NCI-H774 (cell line): ENCODE measurements around the gene SAC3D1.
A peak's percentile ranks its signal among the peaks of the same experiment; 100 is the strongest.

ENCODE experiments used
- DNase-seq: peaks from one replicate; lab custom pipeline; 2025; lab: John Stamatoyannopoulos, UW

Gene SAC3D1

DNA sequence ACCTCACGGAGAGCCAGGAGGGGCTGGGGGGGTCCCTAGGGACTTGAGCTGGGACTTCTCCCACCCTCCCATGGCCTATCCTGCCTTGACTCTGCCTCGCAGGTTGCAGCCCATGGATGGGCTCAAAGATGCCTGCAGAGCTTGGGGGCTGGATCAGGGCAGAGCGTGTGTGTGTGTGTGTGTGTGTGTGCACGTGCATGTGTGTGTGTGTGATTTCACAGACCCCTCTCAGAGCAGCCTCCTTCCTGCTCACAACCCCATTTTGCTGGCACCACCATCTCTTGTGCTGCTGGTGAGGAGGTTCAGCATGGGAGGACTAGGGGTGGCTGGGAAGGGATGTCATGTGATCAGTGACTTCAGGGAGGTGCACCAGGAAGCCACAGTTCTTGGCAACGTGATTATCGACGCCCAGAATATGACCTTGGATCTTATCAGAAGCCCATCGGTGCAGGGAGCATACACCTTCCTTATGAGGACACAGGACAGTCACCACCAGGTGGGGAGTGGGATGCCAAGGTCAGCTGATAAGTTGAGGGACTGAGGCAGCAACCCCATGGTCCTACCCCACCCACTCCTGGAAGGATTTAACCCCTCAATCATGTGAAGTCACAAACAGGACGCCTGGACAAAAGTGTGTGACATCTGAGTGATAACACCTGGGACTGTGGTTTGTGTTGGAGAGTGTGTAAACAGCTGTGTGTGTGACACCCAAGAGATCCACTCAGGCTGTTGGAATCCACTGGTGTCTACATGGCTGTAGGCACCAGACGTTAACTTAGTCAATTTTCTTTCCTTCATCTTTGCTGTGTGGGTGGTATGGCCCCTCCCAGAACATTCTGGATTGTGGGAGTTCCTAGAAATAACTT is 19.2 kb downstream of the SAC3D1 start:
- no peak for DNase-seq

DNA sequence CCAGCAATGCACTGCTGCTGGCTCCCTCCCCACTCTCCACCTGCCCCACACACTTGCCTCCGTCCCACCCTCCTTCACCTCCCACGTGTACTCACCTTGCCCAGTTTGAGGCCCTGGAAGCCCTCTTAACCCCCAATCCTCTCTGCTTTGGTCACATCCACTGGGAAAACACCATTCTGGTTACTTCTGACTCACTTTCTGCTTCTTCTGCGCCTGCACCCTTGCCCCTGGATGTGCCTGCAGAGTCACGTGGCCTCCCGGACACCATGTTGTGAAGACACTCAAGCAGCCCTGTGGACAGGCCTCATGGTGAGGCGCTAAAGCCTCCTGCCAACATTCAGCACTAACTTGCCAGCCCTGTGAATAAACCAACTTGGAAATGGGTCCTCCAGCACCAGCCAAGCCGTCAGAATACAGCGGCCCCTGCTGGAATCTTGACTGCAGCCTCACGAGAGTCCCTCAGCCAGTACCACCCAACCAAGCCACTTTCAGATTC is 20.0 kb downstream of the SAC3D1 start:
- no peak for DNase-seq

DNA sequence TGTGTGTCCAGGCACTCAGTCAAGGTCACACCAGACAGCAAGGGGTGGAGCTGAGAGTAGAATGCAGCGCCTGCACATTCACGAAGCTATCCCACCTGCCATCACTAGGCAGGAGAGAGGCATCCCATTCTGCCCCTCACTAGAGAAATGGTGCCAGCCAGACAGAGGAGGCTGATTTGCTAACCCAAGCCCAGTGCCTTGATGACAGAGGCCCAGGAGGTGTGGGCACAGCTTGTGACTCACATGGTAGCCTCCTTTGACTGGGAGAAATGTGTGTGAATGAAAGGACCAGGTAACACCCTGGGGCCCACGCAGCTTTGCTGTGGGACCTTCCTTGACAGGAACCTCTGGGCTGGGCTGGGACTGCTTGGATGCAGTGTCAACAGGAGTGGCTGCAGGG is 22.5 kb downstream of the SAC3D1 start:
- DNase-seq = no peak

- no peak for DNase-seq
Observed at GRCh38 chr11:65064847-65065240, 23.8 kb downstream of the SAC3D1 start.

DNA sequence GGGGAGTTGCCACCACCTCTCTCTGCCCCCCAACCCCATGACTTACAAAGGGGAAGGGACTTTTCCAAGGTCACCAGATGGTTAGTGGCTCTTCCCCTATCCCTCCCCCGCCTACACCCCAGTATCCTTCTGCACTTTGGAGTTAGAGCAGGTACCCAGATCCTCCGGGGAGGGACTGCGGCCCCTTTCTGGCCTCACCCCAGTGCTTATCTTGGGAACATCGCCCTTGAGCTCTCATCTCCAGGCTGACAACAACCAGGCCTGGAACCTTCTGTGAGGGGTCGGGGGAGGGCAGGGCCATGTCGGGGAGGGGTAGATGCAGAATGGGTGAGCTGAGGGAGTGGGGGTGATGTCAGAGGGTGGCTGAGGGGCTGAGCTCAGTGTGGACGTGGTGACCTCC is 24.8 kb downstream of the SAC3D1 start:
- DNase-seq = no peak

GRCh38 chr11:65066315-65066714 is 25.3 kb downstream of the SAC3D1 start:
- DNase-seq = no peak

DNA sequence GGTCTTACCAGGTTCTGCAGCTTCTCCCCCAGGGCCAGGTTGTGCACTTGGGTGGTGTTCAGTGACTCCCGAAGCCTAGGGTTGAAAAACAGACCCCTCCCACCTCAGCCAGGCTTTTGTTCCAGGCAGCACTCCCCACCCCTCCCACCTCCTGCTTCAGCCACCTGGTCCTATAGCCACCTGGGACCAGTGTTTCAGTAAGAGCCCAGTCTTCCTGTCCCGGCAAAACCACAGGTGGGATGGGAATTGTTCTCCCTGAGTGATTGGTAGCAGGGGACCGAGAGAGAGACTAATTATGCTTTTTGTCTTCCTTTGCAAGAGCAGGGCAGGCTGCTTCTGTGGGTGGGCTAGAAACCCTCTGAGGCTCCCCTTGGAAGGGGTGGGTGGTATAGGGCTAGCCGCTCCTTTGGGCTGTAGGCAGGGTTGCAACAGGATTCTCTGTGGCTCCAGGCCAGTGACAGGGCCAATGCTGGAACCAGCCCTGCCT is 25.8 kb downstream of the SAC3D1 start:
- no peak for DNase-seq

DNA sequence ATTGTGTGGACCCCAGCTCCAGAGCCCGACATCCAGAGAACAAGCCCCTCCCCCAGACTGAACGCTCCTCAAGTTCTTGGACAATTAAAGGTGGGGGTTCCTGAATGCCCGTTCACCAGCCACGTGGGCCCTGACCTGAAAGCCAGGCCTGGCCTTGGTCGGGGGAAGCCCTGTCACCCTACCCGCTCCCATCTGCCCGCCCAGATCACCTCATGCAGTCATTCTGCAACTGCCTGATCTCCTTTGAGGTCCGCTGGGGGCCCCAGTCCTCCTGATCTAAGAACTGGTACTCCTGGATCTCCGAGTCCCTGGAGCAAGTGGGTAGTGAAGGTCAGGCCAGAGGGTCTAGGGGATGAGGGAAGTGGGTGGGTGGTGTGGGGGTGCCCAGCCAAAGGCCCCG is 26.4 kb downstream of the SAC3D1 start:
- DNase-seq = no peak

DNA sequence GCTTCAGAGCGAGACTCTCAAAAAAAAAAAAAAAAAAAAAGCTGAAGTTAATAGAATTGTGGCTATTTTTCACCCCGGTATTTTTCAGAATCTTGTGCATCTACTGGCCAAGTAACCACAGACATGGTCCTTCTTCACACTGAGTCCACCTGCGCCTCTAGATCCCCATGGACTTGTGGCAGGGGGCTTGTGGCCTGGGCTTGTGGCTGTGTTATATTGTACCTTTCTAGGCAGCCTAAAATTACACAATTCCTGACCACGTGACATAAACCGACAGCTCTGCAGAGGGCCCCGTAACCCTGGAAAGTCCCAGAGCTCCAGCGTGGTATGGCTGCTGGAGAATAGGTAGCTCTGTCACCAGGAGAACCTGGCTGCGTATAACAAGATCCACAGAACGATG is 28.2 kb downstream of the SAC3D1 start:
- DNase-seq = no peak

- DNase-seq = no peak
Observed at GRCh38 chr11:65071907-65072630, 31.1 kb downstream of the SAC3D1 start.

DNA sequence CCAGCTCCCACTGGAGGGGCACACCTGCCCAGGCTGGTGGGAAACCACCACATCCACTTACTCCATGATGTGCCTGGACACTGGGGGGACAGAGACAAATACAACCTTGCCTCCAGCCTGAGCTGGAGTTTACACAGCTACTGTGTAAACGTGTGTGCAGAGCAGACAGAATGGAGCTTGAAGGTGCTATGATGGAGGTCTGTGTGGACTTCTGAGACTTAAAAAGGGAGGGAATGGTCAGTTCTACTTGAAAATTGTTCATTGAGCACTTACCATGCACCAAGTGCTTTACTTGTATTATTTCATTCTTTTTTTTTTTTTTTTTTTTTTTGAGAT is 31.6 kb downstream of the SAC3D1 start:
- DNase-seq = no peak

GRCh38 chr11:65077451-65077850 is 36.4 kb downstream of the SAC3D1 start:
- no peak for DNase-seq

DNA sequence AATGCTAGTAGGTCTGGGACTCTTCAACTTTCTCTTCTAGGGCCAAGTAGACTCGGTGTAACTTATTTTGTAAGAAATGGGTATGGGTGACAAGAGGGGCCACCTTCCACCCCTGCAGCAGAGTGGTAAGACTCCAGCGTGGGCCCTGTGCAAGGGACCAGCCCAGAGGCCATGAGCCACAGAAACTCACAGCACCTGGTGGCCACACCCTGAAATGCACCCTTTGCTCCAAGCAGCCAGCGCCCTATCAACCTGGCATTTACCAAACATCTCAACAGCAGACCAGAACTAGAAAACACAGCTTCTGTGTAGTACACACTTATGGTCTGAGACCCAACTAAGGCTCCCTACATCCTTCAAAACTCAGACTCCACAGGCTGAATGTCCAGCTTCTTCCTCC is 37.1 kb downstream of the SAC3D1 start:
- DNase-seq = no peak

DNA sequence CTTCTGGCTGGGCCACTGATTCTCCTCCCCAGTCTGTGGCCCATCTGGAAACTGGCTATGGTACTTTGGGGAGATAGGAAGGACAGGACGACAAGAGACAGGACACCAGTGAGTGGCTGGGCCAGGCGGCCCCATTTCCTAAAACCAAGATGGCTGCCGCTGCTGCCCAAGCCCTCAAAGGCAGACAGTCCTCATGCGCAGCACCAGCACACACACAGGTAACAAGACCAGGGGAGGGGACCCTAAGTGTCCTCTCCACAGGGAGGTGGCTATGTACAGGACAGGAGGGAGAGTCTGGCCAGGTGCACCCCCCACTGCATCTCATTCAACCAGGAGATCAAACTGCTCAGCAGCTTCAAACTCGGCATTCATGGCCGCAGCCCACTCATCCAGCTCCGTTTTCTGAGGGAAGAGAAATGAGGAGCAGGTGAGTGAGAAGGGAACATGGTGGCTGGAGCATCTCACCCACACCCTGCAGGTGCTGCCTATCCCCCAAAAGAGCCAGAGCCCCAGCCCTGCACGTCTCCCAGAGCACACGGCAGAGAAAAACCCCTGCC is 37.9 kb downstream of the SAC3D1 start:
- no peak for DNase-seq

- no peak for DNase-seq
Observed at GRCh38 chr11:65083134-65083833, 42.3 kb downstream of the SAC3D1 start.

- peak; percentile 96 for DNase-seq
Observed at GRCh38 chr11:65083834-65084597, 43.0 kb downstream of the SAC3D1 start, which contains the start of the genes CDCA5 and ZFPL1. CDCA5 (minus strand) TSS chr11:65084040; CDS start chr11:65083978, 62 bp downstream. ZFPL1 (plus strand) TSS chr11:65084222; CDS start chr11:65084699, 477 bp downstream.

DNA sequence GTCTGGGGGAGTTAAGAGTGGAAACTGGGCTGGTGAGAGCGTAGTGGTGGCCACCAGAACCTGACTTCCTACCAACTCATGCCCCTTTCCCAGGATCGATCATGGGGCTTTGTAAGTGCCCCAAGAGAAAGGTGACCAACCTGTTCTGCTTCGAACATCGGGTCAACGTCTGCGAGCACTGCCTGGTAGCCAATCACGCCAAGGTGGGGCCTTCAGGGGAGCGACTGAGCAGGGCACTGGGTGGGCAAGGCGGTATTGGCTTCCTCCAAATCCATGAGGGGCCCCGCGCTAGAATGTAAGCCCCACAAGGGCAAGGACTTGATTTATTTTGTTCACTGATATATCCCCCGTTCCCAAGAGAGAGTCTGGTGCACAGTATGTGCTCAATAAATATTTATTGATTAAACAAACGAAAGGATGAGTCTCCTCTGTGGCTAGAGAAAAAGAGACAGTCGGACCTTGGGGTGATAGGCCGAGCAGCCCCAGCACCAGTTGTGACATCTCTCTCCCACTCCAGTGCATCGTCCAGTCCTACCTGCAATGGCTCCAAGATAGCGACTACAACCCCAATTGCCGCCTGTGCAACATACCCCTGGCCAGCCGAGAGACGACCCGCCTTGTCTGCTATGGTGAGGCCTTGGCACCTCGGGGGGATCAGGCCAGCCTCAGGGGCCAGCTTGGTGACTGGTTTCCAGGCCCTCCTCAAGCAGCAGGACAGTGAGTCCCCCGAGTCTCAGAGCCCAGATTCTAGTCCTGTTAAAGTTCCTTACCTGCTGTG is 43.8 kb downstream of the SAC3D1 start:
- DNase-seq = no peak

GRCh38 chr11:65085446-65085845 is 44.4 kb downstream of the SAC3D1 start:
- no peak for DNase-seq

DNA sequence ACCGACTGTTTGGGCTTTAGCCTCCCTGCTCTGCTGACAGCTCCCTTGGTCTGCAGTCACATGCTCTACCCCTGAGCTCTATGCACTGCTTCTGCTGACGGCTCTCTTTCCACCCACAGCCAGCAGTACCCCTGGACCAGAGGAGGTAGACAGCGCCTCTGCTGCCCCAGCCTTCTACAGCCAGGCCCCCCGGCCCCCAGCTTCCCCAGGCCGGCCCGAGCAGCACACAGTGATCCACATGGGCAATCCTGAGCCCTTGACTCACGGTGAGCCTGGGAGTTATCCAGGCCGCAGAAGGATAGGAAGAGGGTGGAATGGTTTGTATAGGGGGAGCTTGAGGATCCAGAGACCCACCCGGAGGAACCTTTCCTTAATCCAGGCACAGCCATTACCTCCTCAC is 45.8 kb downstream of the SAC3D1 start:
- DNase-seq = no peak

DNA sequence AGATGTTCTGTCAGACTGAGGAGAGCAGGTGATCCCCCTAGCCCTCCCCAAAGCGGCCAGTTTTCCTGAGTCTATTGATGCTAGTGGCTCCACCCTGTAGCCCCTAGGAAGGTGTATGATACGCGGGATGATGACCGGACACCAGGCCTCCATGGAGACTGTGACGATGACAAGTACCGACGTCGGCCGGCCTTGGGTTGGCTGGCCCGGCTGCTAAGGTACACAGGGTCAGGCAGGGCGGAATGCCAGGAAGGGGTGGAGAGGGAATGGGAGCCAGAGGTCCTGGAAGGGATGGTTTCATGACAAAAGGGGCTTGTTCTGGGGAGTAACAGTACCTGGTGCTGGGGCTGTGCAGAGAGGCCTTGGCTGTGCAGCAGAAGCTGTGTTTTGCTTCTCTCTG is 46.2 kb downstream of the SAC3D1 start:
- DNase-seq = no peak

- no peak for DNase-seq
Observed at GRCh38 chr11:65087827-65088226, 46.8 kb downstream of the SAC3D1 start.
